ENCODE data around the gene USP40.

Gene USP40

GRCh38 chr2:233470011-233470687 is 96.4 kb downstream of the USP40 start:
- TF ChIP-seq SETDB1 (IDR thresholded peaks at IDR 0.05; ENCODE audit: insufficient read length, low read length): no peak
- TF ChIP-seq ZNF341 (tag by site-specific recombination; IDR thresholded peaks at IDR 0.05; ENCODE audit: low read depth): peak; percentile 66
- H3K9me3 ChIP-seq (ENCODE audit: control insufficient read depth, insufficient read depth, low read depth, low read length): no peaks in the 10 kb centered on the region
- ChIA-PET POLR2A (no interaction called here), CTCF (interaction anchor here (0.5 kb wide), 1 partner anchor 27 kb away, joined by 3 read pairs; no protein-coding TSS in a partner anchor)
- H3K4me1 ChIP-seq (ENCODE audit: control insufficient read depth, insufficient read depth, low read length): no peaks in the 10 kb centered on the region
- peaks cover 0 to 54% of the 10 kb centered on the region in 2 experiments; a peak in 2 of 3 replicates for H3K36me3 ChIP-seq (ENCODE audit: control insufficient read depth in 2 of 2, insufficient read depth in 1 of 2, low read length in 2 of 2)
- H3K4me3 ChIP-seq (ENCODE audit: low read depth, low read length): no peak overlapping the region
- no peak overlapping the region for H3K27ac ChIP-seq (ENCODE audit: extremely low read depth, low read depth, low read length)

DNA sequence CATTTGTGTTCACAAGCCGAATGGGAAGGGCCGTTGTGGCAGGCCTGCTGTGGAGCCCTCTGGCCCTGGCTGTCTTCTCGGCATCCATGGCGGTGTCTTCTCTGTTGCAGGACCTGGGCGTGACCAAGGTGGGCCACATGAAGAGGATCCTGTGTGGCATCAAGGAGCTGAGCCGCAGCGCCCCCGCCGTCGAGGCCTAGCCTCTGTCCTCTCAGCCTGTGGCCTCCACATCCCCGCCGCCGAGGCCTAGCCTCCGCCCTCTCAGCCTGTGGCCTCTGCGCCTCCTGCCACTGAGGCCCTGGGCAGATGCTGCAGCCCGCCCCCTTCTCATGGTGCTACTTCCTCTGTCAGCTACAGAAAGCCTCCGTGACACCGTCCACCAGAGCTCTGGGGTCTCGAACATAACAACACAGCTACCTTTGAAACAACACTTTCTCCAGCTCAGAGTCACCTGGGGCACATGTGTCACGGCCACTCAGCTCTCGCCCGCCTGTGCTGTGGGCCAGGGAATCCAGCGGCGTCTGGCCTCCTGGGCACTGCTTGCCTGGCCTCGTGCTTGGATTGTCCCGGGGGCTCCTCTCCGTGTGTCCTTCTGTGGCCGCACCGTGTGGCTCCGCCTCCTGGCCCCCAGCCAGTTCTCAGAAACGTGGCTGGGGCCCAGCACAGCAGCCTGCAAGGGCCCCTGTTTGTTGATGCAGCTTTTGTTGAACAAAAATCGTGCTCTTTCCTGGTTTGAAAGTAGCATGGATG is 97.1 kb downstream of the USP40 start:
- Histone ChIP-seq H3K4me1 (ENCODE audit: control insufficient read depth, insufficient read depth, low read length) (no peaks in the 10 kb centered on the region), H3K27ac (ENCODE audit: extremely low read depth, low read depth, low read length) (no peak overlapping the region), H3K4me3 (ENCODE audit: low read depth, low read length) (no peak overlapping the region), H3K9me3 (ENCODE audit: control insufficient read depth, insufficient read depth, low read depth, low read length) (no peaks in the 10 kb centered on the region), H3K36me3 (ENCODE audit: control insufficient read depth in 2 of 2, insufficient read depth in 1 of 2, low read length in 2 of 2) (peaks cover 0 to 60% of the 10 kb centered on the region in 2 experiments; a peak in 2 of 3 replicates)
- ChIA-PET CTCF (no interaction called here), POLR2A (no interaction called here)
- 0 out of 2 replicates have a peak, but pooled peaks have one; percentile 21 for TF ChIP-seq ZNF692 (tag by site-specific recombination; IDR thresholded peaks at IDR 0.05)
- TF ChIP-seq, protein P1, sequence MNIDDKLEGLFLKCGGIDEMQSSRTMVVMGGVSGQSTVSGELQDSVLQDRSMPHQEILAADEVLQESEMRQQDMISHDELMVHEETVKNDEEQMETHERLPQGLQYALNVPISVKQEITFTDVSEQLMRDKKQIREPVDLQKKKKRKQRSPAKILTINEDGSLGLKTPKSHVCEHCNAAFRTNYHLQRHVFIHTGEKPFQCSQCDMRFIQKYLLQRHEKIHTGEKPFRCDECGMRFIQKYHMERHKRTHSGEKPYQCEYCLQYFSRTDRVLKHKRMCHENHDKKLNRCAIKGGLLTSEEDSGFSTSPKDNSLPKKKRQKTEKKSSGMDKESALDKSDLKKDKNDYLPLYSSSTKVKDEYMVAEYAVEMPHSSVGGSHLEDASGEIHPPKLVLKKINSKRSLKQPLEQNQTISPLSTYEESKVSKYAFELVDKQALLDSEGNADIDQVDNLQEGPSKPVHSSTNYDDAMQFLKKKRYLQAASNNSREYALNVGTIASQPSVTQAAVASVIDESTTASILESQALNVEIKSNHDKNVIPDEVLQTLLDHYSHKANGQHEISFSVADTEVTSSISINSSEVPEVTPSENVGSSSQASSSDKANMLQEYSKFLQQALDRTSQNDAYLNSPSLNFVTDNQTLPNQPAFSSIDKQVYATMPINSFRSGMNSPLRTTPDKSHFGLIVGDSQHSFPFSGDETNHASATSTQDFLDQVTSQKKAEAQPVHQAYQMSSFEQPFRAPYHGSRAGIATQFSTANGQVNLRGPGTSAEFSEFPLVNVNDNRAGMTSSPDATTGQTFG (tag by site-specific recombination; IDR thresholded peaks at IDR 0.05; ENCODE audit: borderline replicate concordance): no peak
- TF ChIP-seq, protein P2, sequence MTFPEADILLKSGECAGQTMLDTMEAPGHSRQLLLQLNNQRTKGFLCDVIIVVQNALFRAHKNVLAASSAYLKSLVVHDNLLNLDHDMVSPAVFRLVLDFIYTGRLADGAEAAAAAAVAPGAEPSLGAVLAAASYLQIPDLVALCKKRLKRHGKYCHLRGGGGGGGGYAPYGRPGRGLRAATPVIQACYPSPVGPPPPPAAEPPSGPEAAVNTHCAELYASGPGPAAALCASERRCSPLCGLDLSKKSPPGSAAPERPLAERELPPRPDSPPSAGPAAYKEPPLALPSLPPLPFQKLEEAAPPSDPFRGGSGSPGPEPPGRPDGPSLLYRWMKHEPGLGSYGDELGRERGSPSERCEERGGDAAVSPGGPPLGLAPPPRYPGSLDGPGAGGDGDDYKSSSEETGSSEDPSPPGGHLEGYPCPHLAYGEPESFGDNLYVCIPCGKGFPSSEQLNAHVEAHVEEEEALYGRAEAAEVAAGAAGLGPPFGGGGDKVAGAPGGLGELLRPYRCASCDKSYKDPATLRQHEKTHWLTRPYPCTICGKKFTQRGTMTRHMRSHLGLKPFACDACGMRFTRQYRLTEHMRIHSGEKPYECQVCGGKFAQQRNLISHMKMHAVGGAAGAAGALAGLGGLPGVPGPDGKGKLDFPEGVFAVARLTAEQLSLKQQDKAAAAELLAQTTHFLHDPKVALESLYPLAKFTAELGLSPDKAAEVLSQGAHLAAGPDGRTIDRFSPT (tag by site-specific recombination; IDR thresholded peaks at IDR 0.05): no peak
- no peak for TF ChIP-seq BCL11B (tag by site-specific recombination; IDR thresholded peaks at IDR 0.05; ENCODE audit: low read depth)

- POLR2A ChIA-PET: no interaction called here
- CTCF ChIA-PET: no interaction called here
Measured at GRCh38 chr2:233468741-233469110, 97.9 kb downstream of the USP40 start.

GRCh38 chr2:233468047-233468740 is 98.4 kb downstream of the USP40 start:
- CTCF ChIA-PET: no interaction called here
- no peak overlapping the region for H3K27ac ChIP-seq (ENCODE audit: extremely low read depth, low read depth, low read length)
- H3K4me3 ChIP-seq (ENCODE audit: low read depth, low read length): no peak overlapping the region
- H3K9me3 ChIP-seq (ENCODE audit: control insufficient read depth, insufficient read depth, low read depth, low read length): no peaks in the 10 kb centered on the region
- POLR2A ChIA-PET: no interaction called here
- H3K4me1 ChIP-seq (ENCODE audit: control insufficient read depth, insufficient read depth, low read length): no peaks in the 10 kb centered on the region
- H3K36me3 ChIP-seq (ENCODE audit: control insufficient read depth in 2 of 2, insufficient read depth in 1 of 2, low read length in 2 of 2): peaks cover 0 to 73% of the 10 kb centered on the region in 2 experiments; a peak in 2 of 3 replicates
- TF ChIP-seq ZBTB17 (tag by site-specific recombination; IDR thresholded peaks at IDR 0.05): no peak
- no peak for TF ChIP-seq YY2 (tag by site-specific recombination; IDR thresholded peaks at IDR 0.05)
- TF ChIP-seq SALL2 (tag by site-specific recombination; IDR thresholded peaks at IDR 0.05; ENCODE audit: borderline replicate concordance): no peak
- TF ChIP-seq ZNF513 (tag by site-specific recombination; IDR thresholded peaks at IDR 0.05): no peak
- no peak for TF ChIP-seq ZNF830 (tag by site-specific recombination; IDR thresholded peaks at IDR 0.05; ENCODE audit: low read depth)
- TF ChIP-seq, protein P3, sequence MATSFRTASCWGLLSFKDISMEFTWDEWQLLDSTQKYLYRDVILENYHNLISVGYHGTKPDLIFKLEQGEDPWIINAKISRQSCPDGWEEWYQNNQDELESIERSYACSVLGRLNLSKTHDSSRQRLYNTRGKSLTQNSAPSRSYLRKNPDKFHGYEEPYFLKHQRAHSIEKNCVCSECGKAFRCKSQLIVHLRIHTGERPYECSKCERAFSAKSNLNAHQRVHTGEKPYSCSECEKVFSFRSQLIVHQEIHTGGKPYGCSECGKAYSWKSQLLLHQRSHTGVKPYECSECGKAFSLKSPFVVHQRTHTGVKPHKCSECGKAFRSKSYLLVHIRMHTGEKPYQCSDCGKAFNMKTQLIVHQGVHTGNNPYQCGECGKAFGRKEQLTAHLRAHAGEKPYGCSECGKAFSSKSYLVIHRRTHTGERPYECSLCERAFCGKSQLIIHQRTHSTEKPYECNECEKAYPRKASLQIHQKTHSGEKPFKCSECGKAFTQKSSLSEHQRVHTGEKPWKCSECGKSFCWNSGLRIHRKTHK (tag by site-specific recombination; IDR thresholded peaks at IDR 0.05): no peak

More at GRCh38 chr2:233468741-233469110, 97.9 kb downstream of the USP40 start:
- H3K9me3 ChIP-seq (ENCODE audit: control insufficient read depth, insufficient read depth, low read depth, low read length): no peaks in the 10 kb centered on the region
- TF ChIP-seq ZBTB17 (tag by site-specific recombination; IDR thresholded peaks at IDR 0.05) (no peak), ZXDB (tag by site-specific recombination; IDR thresholded peaks at IDR 0.05) (no peak)
- H3K36me3 ChIP-seq (ENCODE audit: control insufficient read depth in 2 of 2, insufficient read depth in 1 of 2, low read length in 2 of 2): peaks cover 0 to 67% of the 10 kb centered on the region in 2 experiments; a peak in 2 of 3 replicates
- no peak overlapping the region for H3K27ac ChIP-seq (ENCODE audit: extremely low read depth, low read depth, low read length)
- no peak overlapping the region for H3K4me3 ChIP-seq (ENCODE audit: low read depth, low read length)
- H3K4me1 ChIP-seq (ENCODE audit: control insufficient read depth, insufficient read depth, low read length): no peaks in the 10 kb centered on the region

All from HEK293 (cell line).